GM11168 (cell line): Measurements from ENCODE around the gene CYP19A1.

Experiments
- in situ Hi-C: fragments of 300-500 bp; cut with MboI; formaldehyde crosslinking; loops from one replicate; pipeline ENCODE4 v1.12.0; 2022; ENCODE audit warnings: low sequenced_read_pairs; ENCODE audit not compliant: unreplicated experiment

Gene CYP19A1

DNA sequence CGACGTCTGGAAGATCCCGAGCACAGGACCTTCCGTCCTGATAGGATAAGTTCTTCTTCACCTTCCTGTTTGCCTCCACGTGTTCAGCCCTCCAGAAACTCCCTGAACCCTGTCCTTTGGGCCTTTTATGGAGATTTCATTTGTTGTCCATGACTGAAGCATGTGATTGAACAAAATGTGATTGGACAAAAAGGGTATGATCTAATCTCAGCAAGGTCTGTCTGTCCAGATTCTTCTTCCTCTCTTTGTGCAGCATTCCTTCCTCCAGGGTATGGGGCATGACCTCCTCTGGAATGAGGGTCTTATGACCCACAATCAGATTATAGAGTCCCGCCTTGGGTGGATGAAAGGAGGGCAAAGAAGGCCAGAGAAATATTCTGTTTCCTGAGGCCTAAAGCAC, at the start of gene CYP19A1:
Gene CYP19A1, minus strand, starts transcription at position 101 of the 400 bp plus-strand sequence. CDS start 95,684 bp downstream, outside the sequence.
- in situ Hi-C loops = no loop called here

DNA sequence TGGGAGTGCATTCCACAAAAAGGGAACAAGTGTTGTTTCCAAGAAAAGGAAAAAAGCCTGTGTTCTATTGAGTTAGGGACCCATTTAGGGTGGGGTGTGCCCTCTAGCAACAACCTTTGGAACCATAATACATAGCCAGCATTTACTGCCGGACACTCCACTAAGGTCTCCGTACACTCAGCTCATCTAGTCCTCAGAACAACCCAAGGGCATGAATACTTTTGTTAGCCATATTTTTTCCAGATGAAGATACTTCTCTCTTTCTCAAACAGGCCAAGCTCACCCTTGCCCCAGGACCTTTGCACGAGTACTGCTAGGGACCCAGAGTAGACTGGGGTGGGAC, 49.3 kb upstream of the CYP19A1 start:
- in situ Hi-C loops = loop anchor here (5.0 kb wide), 1 partner anchor 100 kb away; no protein-coding TSS in a partner anchor

GRCh38 chr15:51386960-51387698, 48.7 kb upstream of the CYP19A1 start:
- in situ Hi-C loops = loop anchor here (5.0 kb wide), 1 partner anchor 100 kb away; no protein-coding TSS in a partner anchor

- in situ Hi-C loops = loop anchor here (5.0 kb wide), 1 partner anchor 99 kb away; no protein-coding TSS in a partner anchor
Measured at GRCh38 chr15:51386486-51386885, 48.1 kb upstream of the CYP19A1 start.

DNA sequence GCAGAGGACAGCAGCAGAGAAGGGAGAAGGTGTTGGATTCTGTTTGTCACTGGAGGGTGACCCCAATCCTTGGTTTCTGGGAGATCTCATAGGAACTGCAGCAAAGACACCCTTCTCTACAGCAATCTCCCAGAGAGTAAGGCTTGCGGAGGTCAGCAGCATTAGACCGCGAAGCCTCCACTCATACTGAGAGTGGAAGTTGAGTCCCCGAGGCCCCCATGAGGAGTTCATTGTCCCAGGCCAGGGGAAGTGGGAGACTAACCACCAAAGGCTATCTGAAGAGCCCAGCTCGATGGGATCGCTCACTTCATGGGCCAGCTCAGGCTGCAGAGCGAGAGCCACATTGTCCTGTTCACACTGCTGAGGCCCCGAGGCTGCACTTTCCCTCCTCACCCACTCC, 47.6 kb upstream of the CYP19A1 start:
- in situ Hi-C loops = loop anchor here (5.0 kb wide), 1 partner anchor 99 kb away; no protein-coding TSS in a partner anchor

GRCh38 chr15:51382787-51383186, 44.4 kb upstream of the CYP19A1 start:
- in situ Hi-C loops = no loop called here

- in situ Hi-C loops = no loop called here
Measured at GRCh38 chr15:51380999-51381806, 42.8 kb upstream of the CYP19A1 start.

DNA sequence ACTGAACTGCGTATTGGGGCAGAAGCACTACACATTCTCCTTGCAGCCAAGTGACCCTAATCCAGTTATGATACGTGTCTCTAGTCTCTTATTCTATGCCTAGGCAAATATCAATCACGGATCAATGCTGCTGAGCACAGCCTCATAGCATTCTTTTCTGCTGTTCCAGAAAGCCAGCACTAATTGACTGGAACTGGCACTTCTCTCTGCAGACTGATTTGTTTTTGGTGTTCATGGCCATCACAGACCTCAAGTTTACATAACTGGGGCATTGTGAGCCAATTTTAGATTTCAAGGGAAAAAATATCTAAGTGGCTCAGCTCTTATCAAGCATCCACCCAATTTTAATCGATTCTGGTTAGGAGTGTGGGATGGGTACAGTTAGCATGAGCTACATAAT, 41.0 kb upstream of the CYP19A1 start:
- in situ Hi-C loops = no loop called here

DNA sequence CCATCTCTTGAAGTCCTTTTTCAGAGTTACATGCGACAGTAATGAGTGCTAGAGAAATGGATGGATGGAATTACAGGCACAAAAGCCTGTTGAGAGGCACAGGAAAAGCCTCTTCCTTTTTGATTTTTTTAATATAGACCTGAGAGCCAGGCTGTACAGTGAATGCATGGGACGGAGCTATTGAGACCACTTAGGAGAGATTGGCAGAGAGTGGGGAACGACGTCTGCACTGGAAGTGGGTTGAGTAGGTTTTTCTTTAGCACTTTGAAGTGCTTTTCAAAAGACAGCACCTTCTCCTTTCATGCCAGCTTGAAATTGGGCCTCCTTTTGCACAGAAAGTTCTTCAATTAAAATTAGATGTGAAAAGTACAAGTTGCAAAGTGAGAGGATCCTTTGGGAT, 40.0 kb upstream of the CYP19A1 start:
- in situ Hi-C loops = no loop called here

DNA sequence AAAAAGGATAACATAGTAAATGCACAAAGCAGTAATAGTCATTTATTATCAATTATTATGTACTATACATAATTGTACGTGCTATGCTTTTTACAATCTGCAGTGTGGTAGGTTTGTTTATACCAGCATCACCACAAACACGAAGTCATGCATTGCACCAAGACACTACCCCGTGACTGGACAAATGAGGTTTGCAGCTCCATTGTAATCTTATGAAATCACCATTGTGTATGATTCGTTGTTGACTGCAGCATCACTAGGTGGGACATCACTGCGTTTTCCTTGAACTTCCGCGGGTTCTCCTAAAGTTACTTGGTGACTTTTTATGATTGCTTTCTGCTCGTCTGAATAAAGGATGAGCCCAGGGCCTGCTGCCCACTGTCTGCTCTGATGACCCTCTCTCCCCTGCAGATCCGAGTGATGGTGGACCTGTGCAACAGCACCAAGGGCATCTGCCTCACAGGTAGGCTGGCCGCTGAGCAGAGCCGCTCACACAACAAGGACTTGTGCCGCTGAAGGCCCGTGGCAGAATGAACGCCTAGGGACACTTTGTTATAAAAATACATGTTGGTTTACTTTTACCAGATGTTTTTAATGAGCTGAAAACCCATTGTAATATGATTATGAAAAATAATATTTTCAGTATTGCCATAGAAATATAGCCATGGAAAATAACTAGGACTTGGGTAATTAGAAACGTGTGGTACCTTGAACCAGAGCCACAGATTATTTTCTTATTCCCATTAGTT, 38.8 kb upstream of the CYP19A1 start:
- in situ Hi-C loops = no loop called here

DNA sequence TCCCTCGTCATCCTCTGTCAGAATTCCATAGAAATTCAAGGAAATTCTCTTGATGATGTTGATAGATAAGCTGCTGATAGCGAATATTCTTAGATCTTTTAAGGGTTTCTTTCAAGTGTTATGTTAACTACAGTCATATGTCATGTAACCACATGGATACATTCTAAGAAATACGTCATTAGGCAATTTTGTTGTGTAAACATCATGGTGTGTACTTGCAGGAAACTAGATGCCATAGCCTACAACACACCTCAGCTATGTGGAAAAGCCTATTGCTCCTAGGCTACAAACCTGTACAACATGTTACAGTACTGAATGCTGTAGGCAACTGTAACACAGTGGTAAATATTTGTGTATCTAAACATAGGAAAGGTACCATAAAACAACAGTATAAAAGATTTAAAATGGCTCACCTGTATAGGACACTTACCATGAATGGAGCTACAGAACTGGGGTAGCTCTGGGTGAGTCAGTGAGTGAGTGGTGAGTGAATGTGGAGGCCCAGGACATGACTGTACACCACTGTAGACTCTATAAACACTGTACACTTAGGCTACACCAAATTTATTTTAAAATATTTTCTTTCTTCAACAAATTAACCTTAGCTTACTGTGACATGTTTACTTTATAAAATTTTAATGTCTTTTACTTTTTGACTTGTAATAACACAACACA, 37.7 kb upstream of the CYP19A1 start:
- in situ Hi-C loops = no loop called here

- in situ Hi-C loops = no loop called here
Measured at GRCh38 chr15:51374131-51374530, 35.7 kb upstream of the CYP19A1 start.

DNA sequence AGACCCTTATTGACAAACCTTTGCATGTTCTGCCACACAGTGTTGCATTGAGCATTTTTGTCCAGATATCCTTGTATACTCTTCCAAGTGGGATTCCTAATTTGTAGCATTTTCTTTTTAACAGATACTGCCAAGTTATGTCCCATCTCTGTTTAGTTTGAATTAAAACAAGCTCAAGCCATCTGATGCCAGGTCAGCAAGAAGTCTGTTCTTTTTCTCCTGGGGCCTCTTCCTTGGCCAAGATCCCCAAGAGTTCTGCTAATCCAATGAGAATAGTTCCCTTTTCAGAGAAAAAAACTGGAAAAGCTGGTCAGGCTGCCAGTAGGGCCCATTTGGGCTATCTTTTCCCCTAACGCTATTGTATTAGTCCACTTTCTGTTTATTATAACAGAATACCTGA, 32.9 kb upstream of the CYP19A1 start:
- in situ Hi-C loops = no loop called here

DNA sequence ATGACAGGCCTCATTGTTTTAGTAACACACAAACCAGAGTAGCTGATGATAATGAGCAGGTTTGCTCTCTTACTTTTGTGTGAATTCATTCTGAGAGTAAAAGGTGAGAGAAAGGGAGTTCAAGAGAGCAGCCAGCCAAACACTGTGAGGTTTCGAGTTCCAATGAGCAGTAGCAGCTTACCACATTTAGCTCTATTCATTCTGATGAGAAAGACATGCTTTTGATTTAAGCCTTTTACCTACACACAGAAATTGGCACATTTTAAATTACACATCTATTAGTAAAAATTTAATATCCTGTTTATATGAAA, 31.0 kb upstream of the CYP19A1 start:
- in situ Hi-C loops = no loop called here

GRCh38 chr15:51368751-51369450, 30.5 kb upstream of the CYP19A1 start:
- in situ Hi-C loops = no loop called here

DNA sequence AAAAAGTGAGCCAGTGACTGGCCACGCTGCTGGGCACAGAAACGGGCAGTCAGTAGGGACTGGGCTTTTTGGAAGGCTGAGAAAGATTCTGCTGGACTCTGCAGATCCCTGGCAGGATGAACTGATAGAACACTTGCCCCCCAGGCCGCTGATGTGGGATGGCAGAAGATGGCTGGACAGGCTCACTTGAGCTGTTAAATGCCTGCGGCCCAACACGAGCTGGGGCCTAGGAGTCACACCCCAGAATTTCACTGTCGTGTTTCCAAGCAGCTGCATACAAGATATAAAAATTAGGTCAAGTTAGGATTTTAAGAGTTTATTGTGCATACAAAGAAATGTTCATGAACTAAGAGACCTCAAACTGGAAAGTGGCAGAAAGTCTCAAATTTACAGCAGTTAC, 29.9 kb upstream of the CYP19A1 start:
- in situ Hi-C loops = no loop called here

GRCh38 chr15:51367322-51367976, 29.1 kb upstream of the CYP19A1 start:
- in situ Hi-C loops = no loop called here

DNA sequence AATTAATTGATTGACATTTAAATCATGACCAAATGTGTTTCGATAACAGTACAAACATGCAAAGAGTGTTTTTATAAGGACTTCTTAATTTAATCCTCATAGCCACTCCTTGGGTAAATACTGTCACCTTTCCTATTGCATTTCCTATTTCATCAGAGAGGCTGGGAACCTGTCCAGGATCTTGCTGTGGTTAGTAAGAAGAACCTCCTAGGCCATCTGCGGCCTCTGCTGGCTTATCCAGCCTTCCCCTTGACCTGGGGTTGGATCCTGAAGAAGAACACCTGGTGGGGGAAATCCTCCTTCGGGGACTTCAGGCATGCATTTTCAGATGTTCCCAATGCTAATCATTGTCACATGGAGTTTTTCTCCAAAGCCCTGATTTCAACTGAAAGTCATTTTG, 28.5 kb upstream of the CYP19A1 start:
- in situ Hi-C loops = no loop called here

DNA sequence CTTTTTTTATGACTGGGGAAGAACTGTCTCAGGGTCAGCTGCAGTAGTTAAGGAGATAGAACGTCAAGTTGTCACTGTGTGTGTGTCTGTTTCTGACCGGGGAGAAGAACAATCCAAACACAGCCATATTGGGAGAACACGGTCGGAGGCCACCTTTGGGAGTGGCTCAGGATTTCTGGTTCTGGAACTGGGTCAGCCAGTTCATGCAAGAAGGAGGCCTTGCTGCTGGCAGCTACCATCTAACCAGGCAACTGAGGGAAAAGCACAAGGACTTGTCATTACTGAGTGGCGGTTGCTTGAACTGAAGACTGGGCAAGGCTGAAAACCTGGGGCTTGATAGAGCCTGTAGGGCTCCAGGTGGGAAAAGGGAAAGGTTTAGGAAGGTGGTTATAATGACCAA, 27.7 kb upstream of the CYP19A1 start:
- in situ Hi-C loops = no loop called here
